ENCODE data around the gene RBBP5.

The RBBP5 gene

GRCh38 chr1:205074513-205074912 lies 47.3 kb downstream of the RBBP5 start:
- Histone ChIP-seq H3K27me3 (ENCODE audit: low read depth, low read length) (no peaks in the 10 kb centered on the region), H2AFZ (ENCODE audit: low read depth, low read length) (no peak overlapping the region), H3K4me1 (ENCODE audit: low read length) (no peaks in the 10 kb centered on the region), H3K9ac (ENCODE audit: low read length) (no peak overlapping the region), H3K4me3 (ENCODE audit: low read length) (no peak overlapping the region), H3K36me3 (replicated peaks; ENCODE audit: low read depth, low read length) (no peaks in the 10 kb centered on the region), H3K27ac (ENCODE audit: low read length) (no peak overlapping the region), H3K79me2 (ENCODE audit: low read length) (no peaks in the 10 kb centered on the region), H3K4me2 (ENCODE audit: low read length) (no peak overlapping the region), H4K20me1 (ENCODE audit: insufficient read depth, low read length) (no peaks in the 10 kb centered on the region), H3K9me3 (ENCODE audit: insufficient read depth, low read length) (no peaks in the 10 kb centered on the region)
- no peak for TF ChIP-seq CTCF (IDR thresholded peaks at IDR 0.05; ENCODE audit: low read depth, low read length)
- TF ChIP-seq EZH2phosphoT487 (IDR thresholded peaks at IDR 0.05; ENCODE audit: low read depth) = no peak

GRCh38 chr1:205074084-205074483 lies 47.7 kb downstream of the RBBP5 start:
- no peaks in the 10 kb centered on the region for H3K79me2 ChIP-seq (ENCODE audit: low read length)
- no peaks in the 10 kb centered on the region for H3K36me3 ChIP-seq (replicated peaks; ENCODE audit: low read depth, low read length)
- no peaks in the 10 kb centered on the region for H3K9me3 ChIP-seq (ENCODE audit: insufficient read depth, low read length)
- H3K27me3 ChIP-seq (ENCODE audit: low read depth, low read length) = no peaks in the 10 kb centered on the region
- TF ChIP-seq CTCF (IDR thresholded peaks at IDR 0.05; ENCODE audit: low read depth, low read length) (no peak), EZH2phosphoT487 (IDR thresholded peaks at IDR 0.05; ENCODE audit: low read depth) (no peak)
- no peaks in the 10 kb centered on the region for H3K4me1 ChIP-seq (ENCODE audit: low read length)
- no peak overlapping the region for H3K27ac ChIP-seq (ENCODE audit: low read length)
- no peaks in the 10 kb centered on the region for H4K20me1 ChIP-seq (ENCODE audit: insufficient read depth, low read length)
- no peak overlapping the region for H2AFZ ChIP-seq (ENCODE audit: low read depth, low read length)
- H3K9ac ChIP-seq (ENCODE audit: low read length) = no peak overlapping the region
- no peak overlapping the region for H3K4me2 ChIP-seq (ENCODE audit: low read length)
- H3K4me3 ChIP-seq (ENCODE audit: low read length) = no peak overlapping the region

GRCh38 chr1:205073511-205073910 lies 48.3 kb downstream of the RBBP5 start:
- Histone ChIP-seq H3K79me2 (ENCODE audit: low read length) (no peaks in the 10 kb centered on the region), H3K27ac (ENCODE audit: low read length) (no peak overlapping the region), H3K4me2 (ENCODE audit: low read length) (no peak overlapping the region), H3K9ac (ENCODE audit: low read length) (no peak overlapping the region), H3K4me1 (ENCODE audit: low read length) (no peaks in the 10 kb centered on the region), H2AFZ (ENCODE audit: low read depth, low read length) (no peak overlapping the region), H3K27me3 (ENCODE audit: low read depth, low read length) (no peaks in the 10 kb centered on the region), H4K20me1 (ENCODE audit: insufficient read depth, low read length) (no peaks in the 10 kb centered on the region), H3K9me3 (ENCODE audit: insufficient read depth, low read length) (no peaks in the 10 kb centered on the region), H3K36me3 (replicated peaks; ENCODE audit: low read depth, low read length) (no peaks in the 10 kb centered on the region), H3K4me3 (ENCODE audit: low read length) (no peak overlapping the region)
- TF ChIP-seq CTCF (IDR thresholded peaks at IDR 0.05; ENCODE audit: low read depth, low read length) = no peak
- TF ChIP-seq EZH2phosphoT487 (IDR thresholded peaks at IDR 0.05; ENCODE audit: low read depth) = no peak

- Histone ChIP-seq H4K20me1 (ENCODE audit: insufficient read depth, low read length) (no peaks in the 10 kb centered on the region), H3K9ac (ENCODE audit: low read length) (no peak overlapping the region), H3K4me1 (ENCODE audit: low read length) (no peaks in the 10 kb centered on the region), H3K27me3 (ENCODE audit: low read depth, low read length) (no peaks in the 10 kb centered on the region), H3K79me2 (ENCODE audit: low read length) (no peaks in the 10 kb centered on the region), H3K27ac (ENCODE audit: low read length) (no peak overlapping the region), H3K9me3 (ENCODE audit: insufficient read depth, low read length) (no peaks in the 10 kb centered on the region), H3K4me3 (ENCODE audit: low read length) (no peak overlapping the region), H3K4me2 (ENCODE audit: low read length) (no peak overlapping the region), H2AFZ (ENCODE audit: low read depth, low read length) (no peak overlapping the region), H3K36me3 (replicated peaks; ENCODE audit: low read depth, low read length) (no peaks in the 10 kb centered on the region)
- TF ChIP-seq CTCF (IDR thresholded peaks at IDR 0.05; ENCODE audit: low read depth, low read length) (no peak), EZH2phosphoT487 (IDR thresholded peaks at IDR 0.05; ENCODE audit: low read depth) (no peak)
Observed at GRCh38 chr1:205072881-205073280, 48.9 kb downstream of the RBBP5 start.
